Osteocyte (in vitro differentiated cells): ENCODE results near the gene VTI1B. TPM values are rescaled to one million over a fixed set of nuclear protein-coding genes. Genes with fewer than 3 reads are reported as not detected.

ENCODE experiments used
- DNase-seq: peaks from one replicate; pipeline ENCODE4 v3.0.0; 2021; ENCODE audit warnings: mixed read lengths; ENCODE audit not compliant: unreplicated experiment; ENCODE audit errors: extremely low spot score
- H3K27ac Mint-ChIP-seq: one replicate; pipeline ENCODE4 v1.8.0; 2021; ENCODE audit warnings: mild to moderate bottlenecking, mixed read lengths; ENCODE audit not compliant: unreplicated experiment
- H3K27me3 Mint-ChIP-seq: one replicate; pipeline ENCODE4 v1.8.0; 2021; ENCODE audit warnings: mixed read lengths; ENCODE audit not compliant: unreplicated experiment
- H3K36me3 Mint-ChIP-seq: one replicate; pipeline ENCODE4 v1.8.0; 2021; ENCODE audit warnings: mixed read lengths; ENCODE audit not compliant: unreplicated experiment
- H3K4me1 Mint-ChIP-seq: one replicate; pipeline ENCODE4 v1.8.0; 2021; ENCODE audit warnings: mixed read lengths; ENCODE audit not compliant: unreplicated experiment
- H3K4me3 Mint-ChIP-seq: one replicate; pipeline ENCODE4 v1.8.0; 2021; ENCODE audit warnings: mild to moderate bottlenecking, moderate library complexity, mixed read lengths; ENCODE audit not compliant: unreplicated experiment
- H3K9me3 Mint-ChIP-seq: one replicate; pipeline ENCODE4 v1.8.0; 2021; ENCODE audit warnings: mixed read lengths; ENCODE audit not compliant: unreplicated experiment
- total RNA-seq: library from RNA; stranded (reverse); gene quantifications from 2 replicates; pipeline ENCODE4 v1.2.1, GENCODE V29; 2021
- TF ChIP-seq, protein P1 (sequence below): fragments of 200-600 bp; sonication (generic); IDR thresholded peaks from 2 replicates; pipeline ENCODE4 v1.5.0; 2021; ENCODE audit warnings: antibody characterized with exemption, mild to moderate bottlenecking, moderate library complexity

VTI1B gene
- total RNA-seq, 1 donor from 2014 or later, result 89.3 TPM

DNA sequence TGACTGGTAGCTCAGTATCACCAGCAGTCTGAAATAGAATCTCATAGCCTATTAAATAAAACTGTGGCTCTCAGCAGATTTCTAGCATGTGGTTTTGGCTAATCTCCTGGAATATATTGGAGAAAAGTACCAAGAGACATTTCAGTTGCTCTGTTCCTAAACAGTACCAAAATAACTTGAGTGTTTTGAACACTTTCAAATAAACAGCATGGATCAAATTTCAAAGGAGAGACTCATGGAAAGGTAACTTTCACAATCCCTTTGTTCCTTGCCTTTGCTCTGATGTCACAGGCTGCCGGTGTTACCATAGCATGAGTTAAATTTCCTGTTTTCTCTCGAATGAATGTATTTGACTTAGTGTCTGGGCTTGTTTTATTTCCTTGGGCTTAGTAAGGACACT is 51.3 kb downstream of the VTI1B start:
- no peak for DNase-seq
- Mint-ChIP-seq H3K27ac (peak overlapping the region; percentile 90), H3K27me3 (no peaks in the 10 kb centered on the region), H3K4me3 (no peak overlapping the region), H3K9me3 (no peaks in the 10 kb centered on the region), H3K4me1 (peaks cover 32% of the 10 kb centered on the region), H3K36me3 (peaks cover 3% of the 10 kb centered on the region)
- TF ChIP-seq, protein P1, sequence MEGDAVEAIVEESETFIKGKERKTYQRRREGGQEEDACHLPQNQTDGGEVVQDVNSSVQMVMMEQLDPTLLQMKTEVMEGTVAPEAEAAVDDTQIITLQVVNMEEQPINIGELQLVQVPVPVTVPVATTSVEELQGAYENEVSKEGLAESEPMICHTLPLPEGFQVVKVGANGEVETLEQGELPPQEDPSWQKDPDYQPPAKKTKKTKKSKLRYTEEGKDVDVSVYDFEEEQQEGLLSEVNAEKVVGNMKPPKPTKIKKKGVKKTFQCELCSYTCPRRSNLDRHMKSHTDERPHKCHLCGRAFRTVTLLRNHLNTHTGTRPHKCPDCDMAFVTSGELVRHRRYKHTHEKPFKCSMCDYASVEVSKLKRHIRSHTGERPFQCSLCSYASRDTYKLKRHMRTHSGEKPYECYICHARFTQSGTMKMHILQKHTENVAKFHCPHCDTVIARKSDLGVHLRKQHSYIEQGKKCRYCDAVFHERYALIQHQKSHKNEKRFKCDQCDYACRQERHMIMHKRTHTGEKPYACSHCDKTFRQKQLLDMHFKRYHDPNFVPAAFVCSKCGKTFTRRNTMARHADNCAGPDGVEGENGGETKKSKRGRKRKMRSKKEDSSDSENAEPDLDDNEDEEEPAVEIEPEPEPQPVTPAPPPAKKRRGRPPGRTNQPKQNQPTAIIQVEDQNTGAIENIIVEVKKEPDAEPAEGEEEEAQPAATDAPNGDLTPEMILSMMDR, result no peak

DNA sequence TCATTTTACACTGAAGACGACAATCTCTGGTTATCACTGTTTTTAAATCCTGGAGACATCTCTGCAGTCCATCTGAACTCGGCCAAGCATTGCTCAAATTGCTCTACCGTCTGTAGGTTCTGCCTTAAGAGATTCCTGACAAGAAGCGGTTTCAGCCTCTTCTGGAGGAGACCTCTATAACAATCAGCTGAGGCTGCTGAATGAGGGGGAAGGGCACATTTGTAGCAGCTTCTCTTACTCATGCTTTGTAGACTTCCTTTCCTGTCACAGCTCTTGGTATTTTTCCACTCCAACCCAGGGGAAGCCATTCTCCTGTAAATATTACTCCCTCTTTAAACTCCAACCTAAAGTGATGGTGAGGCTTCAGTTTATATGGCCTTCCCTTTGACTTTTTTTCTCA is 51.8 kb downstream of the VTI1B start:
- Mint-ChIP-seq H3K4me1 (peaks cover 32% of the 10 kb centered on the region), H3K4me3 (no peak overlapping the region), H3K36me3 (peaks cover 3% of the 10 kb centered on the region), H3K27me3 (no peaks in the 10 kb centered on the region), H3K9me3 (no peaks in the 10 kb centered on the region), H3K27ac (peak overlapping the region; percentile 90)
- DNase-seq, result no peak
- TF ChIP-seq, protein P1, result no peak

DNA sequence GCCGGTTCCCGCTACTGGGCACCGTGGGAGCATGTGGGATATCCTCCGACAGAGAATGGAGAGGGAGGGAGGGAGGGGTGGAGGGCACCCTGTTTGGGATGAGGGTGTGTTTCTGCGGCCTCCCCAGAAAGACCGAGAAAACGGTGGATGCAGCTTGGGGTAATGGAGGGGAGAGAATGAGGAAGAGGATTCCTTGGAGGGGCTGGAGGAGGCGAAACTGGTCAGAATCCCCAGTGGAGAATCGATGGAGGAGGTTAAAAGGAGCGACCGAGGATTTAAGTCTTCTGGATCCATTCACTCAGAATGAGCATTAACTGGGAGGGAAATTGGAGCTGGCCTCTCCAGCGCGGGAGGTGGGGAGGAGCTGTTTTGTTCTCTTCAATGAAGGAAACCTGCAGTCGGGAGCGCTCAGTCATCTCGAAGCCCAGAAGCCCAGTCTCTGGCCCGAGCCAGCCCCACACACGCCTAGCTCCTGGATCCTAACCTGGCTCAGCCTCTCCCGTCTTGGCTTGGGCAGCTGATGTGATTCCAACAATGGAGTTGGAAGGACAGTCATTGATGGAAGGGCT is 54.1 kb downstream of the VTI1B start:
- TF ChIP-seq, protein P1, result no peak
- H3K36me3 Mint-ChIP-seq, result peaks cover 4% of the 10 kb centered on the region
- H3K4me1 Mint-ChIP-seq, result peaks cover 32% of the 10 kb centered on the region
- no peaks in the 10 kb centered on the region for H3K9me3 Mint-ChIP-seq
- peak overlapping the region; percentile 81 for H3K4me3 Mint-ChIP-seq
- H3K27ac Mint-ChIP-seq, result peak overlapping the region; percentile 81
- no peak for DNase-seq
- peaks cover 10% of the 10 kb centered on the region for H3K27me3 Mint-ChIP-seq

DNA sequence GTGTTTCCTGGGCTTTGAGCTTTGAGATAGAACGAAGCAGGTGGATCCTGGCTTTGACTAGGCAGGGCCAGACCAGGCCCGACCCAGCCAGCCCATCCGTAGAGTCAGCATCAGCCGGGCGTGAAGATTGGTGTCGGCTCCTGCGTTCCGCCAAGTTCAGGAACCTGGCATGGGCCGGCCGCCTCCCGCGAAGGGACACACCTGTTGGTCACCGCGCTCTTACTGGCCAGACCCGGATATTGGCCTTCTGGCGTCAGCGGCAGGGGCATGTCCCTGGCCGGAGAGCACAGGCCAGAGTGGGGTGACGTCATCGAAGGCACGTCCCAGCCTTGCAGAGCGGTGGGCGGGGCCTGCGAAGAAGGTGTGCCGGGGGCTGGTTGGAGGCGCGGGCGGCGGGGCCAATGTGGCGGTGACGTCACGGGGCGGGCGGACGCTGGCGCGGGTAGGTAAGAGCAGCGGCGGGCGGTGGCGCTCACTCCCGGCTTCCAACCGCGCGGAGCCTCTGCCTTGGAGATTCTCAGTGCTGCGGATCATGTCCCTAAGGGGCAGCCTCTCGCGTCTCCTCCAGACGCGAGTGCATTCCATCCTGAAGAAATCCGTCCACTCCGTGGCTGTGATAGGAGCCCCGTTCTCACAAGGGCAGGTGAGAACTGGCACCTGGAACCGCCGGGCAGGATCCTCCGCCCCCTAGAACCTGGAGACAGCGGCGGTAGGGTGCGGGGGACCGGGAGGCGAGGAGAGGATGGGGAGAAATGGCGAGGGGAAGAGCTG is 54.8 kb downstream of the VTI1B start, which contains the start of gene ARG2:
TSS of gene ARG2 (plus strand) at position 475 of the 771 bp plus-strand sequence. CDS start at position 533, 58 bp downstream.
- H3K4me1 Mint-ChIP-seq, result peaks cover 32% of the 10 kb centered on the region
- TF ChIP-seq, protein P1, result no peak

DNA sequence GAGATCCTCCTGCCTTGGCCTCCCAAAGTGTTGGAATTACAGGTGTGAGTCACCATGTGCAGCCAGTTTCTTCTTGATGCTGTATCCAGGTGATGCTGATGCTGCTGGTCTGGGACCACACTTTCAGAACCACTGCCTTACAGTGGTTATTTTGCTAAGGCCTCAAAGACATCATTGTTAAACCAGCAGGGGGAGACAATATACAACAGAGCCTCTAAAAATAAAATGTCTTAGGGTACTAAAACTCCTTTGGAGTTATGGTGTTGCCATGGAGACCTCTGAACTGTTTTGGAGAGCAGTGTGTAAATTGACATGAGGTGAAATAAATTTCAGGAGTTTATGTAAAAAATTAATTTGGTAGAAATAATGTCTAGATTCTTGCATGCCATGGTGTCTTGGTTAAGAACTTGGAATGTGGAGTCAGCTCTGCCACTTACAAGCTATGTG is 55.8 kb downstream of the VTI1B start:
- Mint-ChIP-seq H3K4me1 (peaks cover 32% of the 10 kb centered on the region), H3K36me3 (peaks cover 3% of the 10 kb centered on the region), H3K27me3 (peaks cover 21% of the 10 kb centered on the region), H3K9me3 (no peaks in the 10 kb centered on the region), H3K27ac (peak overlapping the region; percentile 97), H3K4me3 (peak overlapping the region; percentile 70)
- no peak for DNase-seq
- TF ChIP-seq, protein P1, result peak; percentile 82

More for the DNA sequence above, 54.8 kb downstream of the VTI1B start, which contains the start of gene ARG2:
- peak within 1 kb of the TSS; percentile 81 for H3K4me3 Mint-ChIP-seq
- H3K9me3 Mint-ChIP-seq, result no peaks in the 10 kb centered on the region
- H3K36me3 Mint-ChIP-seq, result peaks cover 6% of the 10 kb centered on the region
- DNase-seq, result peak; percentile 97
- peak within 1 kb of the TSS; percentile 97 for H3K27ac Mint-ChIP-seq
- H3K27me3 Mint-ChIP-seq, result peaks cover 15% of the 10 kb centered on the region
